GM13976 (cell line): ENCODE data around the gene CHEK1.
"Not testable (repeated sequence)": the region's sequence is repeated elsewhere in the genome, so short reads cannot be mapped to it uniquely, and the experiment has no call there.

Source experiments
- DNase-seq: peaks from one replicate; pipeline ENCODE4 v3.0.0; 2012; ENCODE audit warnings: low spot score
- in situ Hi-C: fragments of 300-500 bp; cut with MboI; formaldehyde crosslinking; loops from one replicate; pipeline ENCODE4 v1.12.0; 2022; ENCODE audit warnings: low sequenced_read_pairs, mixed read lengths, inconsistent platforms; ENCODE audit not compliant: unreplicated experiment
- TF ChIP-seq, protein P1 (sequence below): IDR thresholded peaks from 2 replicates; pipeline ENCODE4 v1.5.1; 2012; ENCODE audit warnings: borderline replicate concordance, mild to moderate bottlenecking; ENCODE audit not compliant: insufficient read depth; ENCODE audit errors: extremely low read depth, missing control alignments, control extremely low read depth

The CHEK1 gene

DNA sequence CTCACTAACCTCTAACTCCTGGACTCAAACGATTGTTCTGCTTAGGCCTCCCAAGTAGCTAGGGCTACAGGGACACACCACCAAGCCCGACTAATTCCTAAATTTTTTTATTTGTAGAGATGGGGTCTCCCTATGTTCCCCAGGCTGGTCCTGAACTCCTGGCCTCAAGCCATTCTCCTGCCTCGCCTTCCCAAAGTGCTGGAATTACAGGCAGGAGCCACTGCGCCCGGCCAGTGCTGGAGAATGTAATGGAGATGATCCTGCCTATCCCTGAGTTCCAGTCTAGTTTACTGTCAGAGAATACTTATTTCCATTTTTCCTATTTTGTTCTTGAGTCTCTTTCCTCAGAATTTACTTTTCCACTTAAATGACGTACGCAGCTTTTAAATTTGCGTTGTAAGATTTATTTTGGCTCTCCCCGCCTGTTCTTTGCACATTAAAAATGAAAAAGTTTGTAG, at the start of gene CHEK1:
Gene CHEK1 (plus strand): TSS at position 408 of the 458 bp plus-strand sequence. CDS start 1,606 bp downstream, outside the sequence.
- in situ Hi-C loops, result no loop called here
- no peak for DNase-seq
- TF ChIP-seq, protein P1, sequence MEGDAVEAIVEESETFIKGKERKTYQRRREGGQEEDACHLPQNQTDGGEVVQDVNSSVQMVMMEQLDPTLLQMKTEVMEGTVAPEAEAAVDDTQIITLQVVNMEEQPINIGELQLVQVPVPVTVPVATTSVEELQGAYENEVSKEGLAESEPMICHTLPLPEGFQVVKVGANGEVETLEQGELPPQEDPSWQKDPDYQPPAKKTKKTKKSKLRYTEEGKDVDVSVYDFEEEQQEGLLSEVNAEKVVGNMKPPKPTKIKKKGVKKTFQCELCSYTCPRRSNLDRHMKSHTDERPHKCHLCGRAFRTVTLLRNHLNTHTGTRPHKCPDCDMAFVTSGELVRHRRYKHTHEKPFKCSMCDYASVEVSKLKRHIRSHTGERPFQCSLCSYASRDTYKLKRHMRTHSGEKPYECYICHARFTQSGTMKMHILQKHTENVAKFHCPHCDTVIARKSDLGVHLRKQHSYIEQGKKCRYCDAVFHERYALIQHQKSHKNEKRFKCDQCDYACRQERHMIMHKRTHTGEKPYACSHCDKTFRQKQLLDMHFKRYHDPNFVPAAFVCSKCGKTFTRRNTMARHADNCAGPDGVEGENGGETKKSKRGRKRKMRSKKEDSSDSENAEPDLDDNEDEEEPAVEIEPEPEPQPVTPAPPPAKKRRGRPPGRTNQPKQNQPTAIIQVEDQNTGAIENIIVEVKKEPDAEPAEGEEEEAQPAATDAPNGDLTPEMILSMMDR, result no peak

DNA sequence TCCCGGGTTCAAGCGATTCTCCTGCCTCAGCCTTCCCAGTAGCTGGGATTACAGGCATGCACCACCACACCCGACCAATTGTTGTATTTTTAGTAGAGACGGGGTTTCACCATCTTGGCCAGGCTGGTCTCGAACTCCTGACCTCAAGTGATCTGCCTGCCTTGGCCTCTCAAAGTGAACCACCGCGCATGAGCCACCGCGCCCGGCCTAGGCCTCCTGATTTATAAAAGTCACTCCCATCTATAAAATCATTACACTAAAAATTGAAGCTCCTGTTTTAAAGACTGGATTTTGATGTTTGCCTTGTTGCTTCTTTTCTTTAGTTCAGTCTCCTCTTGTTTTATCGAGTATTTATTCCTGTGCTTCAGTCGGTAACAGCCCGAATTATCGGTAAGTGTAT, 47.8 kb upstream of the CHEK1 start:
- in situ Hi-C loops, DNase-seq: not testable (repeated sequence)

DNA sequence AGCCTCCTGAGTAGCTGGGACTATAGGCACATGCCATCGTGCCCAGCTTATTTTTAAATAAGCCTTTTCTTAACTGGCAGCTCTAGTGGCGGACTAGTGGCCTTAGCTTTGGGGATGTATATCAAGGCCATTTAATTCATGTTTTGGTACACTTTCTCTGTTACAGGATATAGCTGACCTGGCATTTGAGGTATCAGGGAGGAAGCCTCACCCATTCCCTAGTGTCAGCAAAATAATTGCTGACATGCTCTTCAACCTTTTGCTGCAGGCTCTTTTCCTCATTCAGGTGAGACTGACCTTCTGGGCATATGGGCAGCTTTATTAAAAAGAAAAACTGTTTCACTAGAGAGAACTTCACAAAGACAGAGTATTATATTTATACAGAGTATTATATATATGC, 46.2 kb upstream of the CHEK1 start:
- in situ Hi-C loops, result no loop called here
- no peak for DNase-seq
- TF ChIP-seq, protein P1, result no peak

DNA sequence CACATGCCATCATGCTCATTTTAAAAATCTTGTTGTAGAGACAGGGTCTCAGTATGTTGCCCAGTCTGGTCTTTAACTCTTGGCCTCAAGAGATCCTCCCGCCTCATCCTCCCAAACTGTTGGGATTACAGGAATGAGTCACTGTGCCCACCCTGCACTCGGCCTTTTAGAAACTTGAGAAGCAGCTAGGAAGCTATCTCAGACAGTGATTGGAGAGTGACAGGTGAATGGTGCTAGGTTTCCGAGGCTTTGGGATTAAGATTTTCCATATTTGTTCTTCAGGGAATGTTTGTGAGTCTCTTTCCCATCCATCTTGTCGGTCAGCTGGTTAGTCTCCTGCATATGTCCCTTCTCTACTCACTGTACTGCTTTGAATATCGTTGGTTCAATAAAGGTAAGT, 45.2 kb upstream of the CHEK1 start:
- in situ Hi-C loops, result no loop called here
- no peak for DNase-seq
- TF ChIP-seq, protein P1, result no peak

DNA sequence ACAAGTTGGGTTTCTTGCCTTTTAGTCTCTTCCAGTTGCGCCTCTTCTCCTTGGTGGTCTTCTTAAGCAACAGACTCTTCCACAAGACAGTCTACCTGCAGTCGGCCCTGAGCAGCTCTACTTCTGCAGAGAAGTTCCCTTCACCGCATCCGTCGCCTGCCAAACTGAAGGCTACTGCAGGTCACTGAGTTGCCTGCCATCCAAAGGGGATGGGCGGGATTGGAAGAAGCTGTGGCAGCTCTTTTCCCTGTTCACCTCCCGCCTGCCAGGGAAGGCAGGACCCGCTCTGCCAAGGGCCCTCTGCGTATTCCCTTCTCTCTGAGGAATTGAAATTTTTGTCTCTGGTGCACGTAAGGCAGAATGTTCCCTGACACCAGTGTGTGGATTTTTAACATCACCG, 41.5 kb upstream of the CHEK1 start:
- in situ Hi-C loops, result no loop called here
- DNase-seq, result no peak
- TF ChIP-seq, protein P1, result no peak

DNA sequence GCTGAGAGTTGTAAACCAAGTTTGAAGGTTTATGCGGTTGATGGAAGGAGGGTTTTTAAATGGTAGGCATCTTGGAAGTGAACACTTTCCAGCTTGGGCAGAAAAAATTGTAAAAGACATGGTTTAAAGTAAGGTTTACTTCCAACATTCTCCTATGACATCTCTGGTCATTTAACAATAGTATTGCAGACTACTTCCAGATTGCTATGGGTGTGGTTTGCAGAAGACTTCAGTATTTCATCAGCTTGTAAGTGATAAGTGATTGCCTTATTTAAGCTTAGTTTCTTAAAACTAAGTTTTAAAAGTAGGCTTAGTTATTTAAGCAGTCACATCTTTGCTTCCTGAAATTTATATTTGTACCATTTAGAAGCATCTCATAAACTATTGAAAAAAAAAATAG, 39.5 kb upstream of the CHEK1 start:
- DNase-seq, result no peak
- TF ChIP-seq, protein P1, result no peak
- in situ Hi-C loops, result no loop called here

DNA sequence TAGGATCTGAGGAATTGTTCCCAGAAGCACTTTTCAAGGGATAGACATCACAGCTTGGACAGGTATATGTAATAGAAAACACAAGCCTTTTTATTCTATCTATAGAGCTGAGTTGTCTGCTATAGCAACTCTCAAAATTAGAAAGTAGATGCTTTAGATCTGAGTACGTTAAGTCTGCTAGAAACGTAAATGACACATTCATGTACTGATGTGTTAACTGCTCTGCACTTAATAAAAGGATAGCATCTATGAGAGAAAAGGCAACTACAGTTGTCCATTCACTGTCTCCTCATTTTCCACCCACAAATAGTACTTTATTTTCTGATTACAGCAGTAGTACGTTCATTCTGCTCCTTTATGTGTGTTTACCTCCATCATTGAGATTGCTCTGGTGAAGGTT, 38.3 kb upstream of the CHEK1 start:
- in situ Hi-C loops, result no loop called here
- no peak for DNase-seq
- TF ChIP-seq, protein P1, result no peak
